ENCODE results near the gene LITAF.

- TF ChIP-seq CTCF (conservative IDR thresholded peaks at IDR 0.05; ENCODE audit: low read length) (no peak), EZH2phosphoT487 (IDR thresholded peaks at IDR 0.05; ENCODE audit: borderline replicate concordance) (no peak)
These were observed 35.4 kb upstream of the LITAF start for GRCh38 chr16:11621920-11622651.

All from Loucy (cell line).